LNCaP clone FGC (cell line): ENCODE measurements around the gene FAM25A.
"Not testable (repeated sequence)": the region's sequence is repeated elsewhere in the genome, so short reads cannot be mapped to it uniquely, and the experiment has no call there.

Experiments
- DNase-seq: peaks from one replicate; pipeline ENCODE4 v3.0.0-alpha.2; 2011; ENCODE audit warnings: low read depth
- H3K4me3 ChIP-seq: 2 replicates; pipeline ENCODE4 v1.5.1; 2011; ENCODE audit warnings: mild to moderate bottlenecking, low read depth, low read length, control low read depth
- CTCF ChIP-seq: IDR thresholded peaks from 2 replicates; pipeline ENCODE4 v1.5.1; 2012; ENCODE audit warnings: mild to moderate bottlenecking; ENCODE audit not compliant: control insufficient read depth, insufficient read depth; ENCODE audit errors: extremely low read depth

Gene FAM25A

GRCh38 chr10:87000491-87000890 lies 19.6 kb upstream of the FAM25A start:
- DNase-seq: no peak
- TF ChIP-seq CTCF: no peak
- H3K4me3 ChIP-seq: no peak overlapping the region

DNA sequence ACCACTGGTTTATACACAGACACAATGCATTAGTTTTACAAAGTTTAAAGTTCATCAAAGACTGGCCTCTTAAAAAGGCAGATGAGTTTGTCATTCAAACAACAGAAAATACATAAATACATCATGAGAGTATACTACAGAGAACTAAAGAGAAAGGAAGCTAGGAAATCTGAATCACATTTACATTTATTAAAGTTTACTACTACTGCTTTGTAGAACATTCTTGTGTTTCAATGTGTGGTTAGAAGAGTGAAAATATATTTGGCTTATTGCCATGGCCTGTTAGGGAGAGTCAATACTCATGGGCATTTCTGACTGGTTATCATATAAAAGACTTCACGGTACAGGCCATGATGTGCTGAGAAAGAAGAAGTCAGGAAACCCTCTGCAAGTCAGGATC lies 13.0 kb upstream of the FAM25A start:
- not testable (repeated sequence) for H3K4me3 ChIP-seq
- DNase-seq: peak; percentile 47

DNA sequence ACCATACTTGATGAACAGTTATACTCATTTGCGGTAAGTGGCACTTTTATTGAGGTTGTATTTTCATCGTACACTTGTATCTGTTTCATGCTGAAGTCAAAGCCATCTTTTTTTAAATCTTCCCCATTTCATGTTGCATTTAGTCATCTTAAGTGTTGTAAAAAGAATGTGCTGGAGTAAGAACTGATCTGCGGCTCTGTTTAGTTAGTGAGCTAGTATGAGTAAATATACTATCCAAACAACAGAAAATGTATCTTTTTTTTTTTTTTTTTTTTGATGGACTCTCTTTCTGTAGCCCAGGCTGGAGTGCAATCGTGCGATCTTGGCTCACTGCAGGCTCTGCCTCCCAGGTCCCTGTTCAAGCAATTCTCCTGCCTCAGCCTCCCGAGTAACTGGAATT lies 12.4 kb upstream of the FAM25A start:
- DNase-seq: peak; percentile 35

GRCh38 chr10:87008303-87008702 lies 11.8 kb upstream of the FAM25A start:
- H3K4me3 ChIP-seq: not testable (repeated sequence)
- peak; percentile 13 for DNase-seq

More for the DNA sequence above, 12.4 kb upstream of the FAM25A start:
- H3K4me3 ChIP-seq: not testable (repeated sequence)

GRCh38 chr10:87009134-87009696 lies 10.9 kb upstream of the FAM25A start:
- DNase-seq, H3K4me3 ChIP-seq: not testable (repeated sequence)

DNA sequence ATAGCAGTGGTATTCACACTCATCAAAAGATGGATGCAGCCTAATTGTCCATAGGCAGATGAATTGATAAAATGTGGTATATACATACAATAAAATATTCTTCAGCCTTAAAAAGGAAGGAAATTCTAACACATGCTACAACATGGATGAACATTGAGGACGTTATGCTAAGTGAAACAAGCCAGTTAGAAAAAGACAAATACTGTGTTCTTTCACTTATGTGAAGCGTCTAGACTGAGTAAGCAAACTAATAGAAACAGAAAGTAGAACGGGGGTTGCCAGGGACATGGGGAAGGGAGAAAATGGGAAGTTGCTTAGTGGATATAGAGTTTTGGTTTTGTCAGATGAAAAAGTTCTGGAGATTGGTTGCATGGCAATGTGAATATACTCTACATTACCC lies 6.6 kb upstream of the FAM25A start:
- not testable (repeated sequence) for DNase-seq, H3K4me3 ChIP-seq

GRCh38 chr10:87014986-87015716 lies 4.9 kb upstream of the FAM25A start:
- H3K4me3 ChIP-seq, DNase-seq: not testable (repeated sequence)

- not testable (repeated sequence) for H3K4me3 ChIP-seq, DNase-seq
These were observed 2.0 kb upstream of the FAM25A start for GRCh38 chr10:87018127-87018526.

GRCh38 chr10:87019066-87019465 lies 1.0 kb upstream of the FAM25A start:
- DNase-seq, H3K4me3 ChIP-seq: not testable (repeated sequence)

- DNase-seq, H3K4me3 ChIP-seq: not testable (repeated sequence)
These were observed 590 bp upstream of the FAM25A start for GRCh38 chr10:87019504-87019903.

DNA sequence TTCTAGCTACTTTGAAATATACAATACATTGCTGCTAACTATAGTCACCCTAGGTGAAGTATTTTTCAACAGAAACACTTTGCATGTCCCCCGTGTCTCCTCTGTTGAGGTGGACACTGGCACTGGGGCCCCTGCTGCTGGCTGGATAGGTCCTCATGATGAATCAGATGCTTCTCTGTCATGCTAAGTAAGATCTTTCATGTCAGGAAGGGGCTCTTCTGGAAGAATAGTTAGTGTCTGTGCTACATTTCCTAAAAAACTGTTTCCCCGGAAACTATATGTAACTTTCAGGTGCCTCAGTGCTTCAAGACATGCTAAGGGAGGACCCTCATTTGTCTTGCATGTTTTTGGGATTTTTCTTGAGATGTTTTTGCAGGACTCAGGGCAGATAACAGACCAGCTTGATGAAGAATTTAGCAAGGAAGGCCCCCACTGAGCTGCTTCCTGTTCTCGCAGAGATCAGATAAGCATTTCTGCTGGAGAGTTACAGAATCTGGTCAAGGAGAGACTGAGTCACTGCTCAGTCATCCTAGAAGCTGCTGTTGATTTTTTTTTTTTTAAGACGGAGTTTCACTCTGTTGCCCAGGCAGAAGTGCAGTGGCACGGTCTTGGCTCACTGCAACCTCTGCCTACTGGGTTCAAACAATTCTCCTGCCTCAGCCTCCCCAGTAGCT lies 5.3 kb downstream of the FAM25A start:
- DNase-seq, H3K4me3 ChIP-seq: not testable (repeated sequence)

GRCh38 chr10:87026747-87027508 lies 6.8 kb downstream of the FAM25A start:
- DNase-seq, H3K4me3 ChIP-seq: not testable (repeated sequence)

- not testable (repeated sequence) for H3K4me3 ChIP-seq, DNase-seq
These were observed 10.3 kb downstream of the FAM25A start for GRCh38 chr10:87030419-87030818.
